GM06990 (cell line): Measurements from ENCODE around the gene MTHFD1L.

Experiments used
- DNase-seq: peaks from one replicate; pipeline ENCODE4 v3.0.0-alpha.2; 2011; ENCODE audit not compliant: insufficient read length; ENCODE audit errors: extremely low read depth
- H3K27me3 ChIP-seq: replicated peaks from 2 replicates; pipeline ENCODE4 v1.6.0; 2011; ENCODE audit warnings: low read length; ENCODE audit not compliant: control insufficient read depth, insufficient read depth
- H3K36me3 ChIP-seq: 2 replicates; pipeline ENCODE4 v1.5.1; 2011; ENCODE audit warnings: low read length; ENCODE audit not compliant: control insufficient read depth, insufficient read depth
- H3K4me3 ChIP-seq: replicated peaks from 2 replicates; pipeline ENCODE4 v1.5.1; 2011; ENCODE audit warnings: low read depth, mild to moderate bottlenecking, control low read depth, low read length
- TF ChIP-seq, protein P1 (sequence below): IDR thresholded peaks from 2 replicates; pipeline ENCODE4 v1.5.1; 2011; ENCODE audit warnings: low read length, control low read depth, mild to moderate bottlenecking, inconsistent platforms; ENCODE audit not compliant: insufficient read depth, poor library complexity, severe bottlenecking

MTHFD1L gene

DNA sequence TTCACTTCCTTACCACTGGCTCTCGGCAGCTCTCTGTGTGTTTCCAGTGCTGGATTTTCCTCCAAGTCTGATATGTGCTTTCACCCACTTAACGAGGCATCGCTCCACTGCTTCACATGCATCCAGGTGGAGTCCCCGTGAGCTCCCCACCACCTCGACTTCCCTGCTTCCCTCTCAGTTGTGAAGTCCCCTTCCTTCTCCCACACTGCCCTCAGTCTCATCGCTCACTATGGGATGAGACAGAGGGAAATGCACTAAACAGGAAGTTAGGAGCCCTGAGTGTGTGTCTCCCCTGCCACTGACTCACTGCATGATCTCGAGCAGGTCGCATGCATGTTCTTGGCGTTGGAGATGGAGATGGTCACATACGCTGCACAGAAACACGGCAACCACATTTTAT lies 84.0 kb downstream of the MTHFD1L start:
- Histone ChIP-seq H3K4me3 (no peak overlapping the region), H3K27me3 (no peaks in the 10 kb centered on the region), H3K36me3 (peaks cover 13% of the 10 kb centered on the region)
- TF ChIP-seq, protein P1, sequence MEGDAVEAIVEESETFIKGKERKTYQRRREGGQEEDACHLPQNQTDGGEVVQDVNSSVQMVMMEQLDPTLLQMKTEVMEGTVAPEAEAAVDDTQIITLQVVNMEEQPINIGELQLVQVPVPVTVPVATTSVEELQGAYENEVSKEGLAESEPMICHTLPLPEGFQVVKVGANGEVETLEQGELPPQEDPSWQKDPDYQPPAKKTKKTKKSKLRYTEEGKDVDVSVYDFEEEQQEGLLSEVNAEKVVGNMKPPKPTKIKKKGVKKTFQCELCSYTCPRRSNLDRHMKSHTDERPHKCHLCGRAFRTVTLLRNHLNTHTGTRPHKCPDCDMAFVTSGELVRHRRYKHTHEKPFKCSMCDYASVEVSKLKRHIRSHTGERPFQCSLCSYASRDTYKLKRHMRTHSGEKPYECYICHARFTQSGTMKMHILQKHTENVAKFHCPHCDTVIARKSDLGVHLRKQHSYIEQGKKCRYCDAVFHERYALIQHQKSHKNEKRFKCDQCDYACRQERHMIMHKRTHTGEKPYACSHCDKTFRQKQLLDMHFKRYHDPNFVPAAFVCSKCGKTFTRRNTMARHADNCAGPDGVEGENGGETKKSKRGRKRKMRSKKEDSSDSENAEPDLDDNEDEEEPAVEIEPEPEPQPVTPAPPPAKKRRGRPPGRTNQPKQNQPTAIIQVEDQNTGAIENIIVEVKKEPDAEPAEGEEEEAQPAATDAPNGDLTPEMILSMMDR, result no peak
- DNase-seq, result no peak

DNA sequence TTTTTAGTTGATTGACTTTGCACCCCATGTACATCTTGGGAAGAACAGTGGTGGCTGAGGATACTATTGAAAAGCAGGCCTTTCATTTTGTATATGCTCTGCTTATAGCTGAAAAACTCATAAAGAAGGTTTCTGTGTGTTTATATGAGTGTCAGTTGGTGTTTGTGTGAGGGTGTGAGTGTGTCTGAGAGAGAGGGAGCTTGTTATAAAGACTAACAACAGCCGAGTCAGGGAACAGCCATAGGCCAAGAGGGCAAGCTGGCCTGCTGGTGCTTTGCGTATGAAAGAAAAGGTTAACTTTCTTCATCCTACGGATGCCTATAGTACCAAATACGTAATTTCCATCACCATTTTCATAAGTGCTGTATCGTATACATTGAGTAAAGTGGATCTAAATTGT lies 88.3 kb downstream of the MTHFD1L start:
- Histone ChIP-seq H3K4me3 (no peak overlapping the region), H3K27me3 (no peaks in the 10 kb centered on the region), H3K36me3 (peaks cover 12% of the 10 kb centered on the region)
- DNase-seq, result no peak
- TF ChIP-seq, protein P1, result no peak

DNA sequence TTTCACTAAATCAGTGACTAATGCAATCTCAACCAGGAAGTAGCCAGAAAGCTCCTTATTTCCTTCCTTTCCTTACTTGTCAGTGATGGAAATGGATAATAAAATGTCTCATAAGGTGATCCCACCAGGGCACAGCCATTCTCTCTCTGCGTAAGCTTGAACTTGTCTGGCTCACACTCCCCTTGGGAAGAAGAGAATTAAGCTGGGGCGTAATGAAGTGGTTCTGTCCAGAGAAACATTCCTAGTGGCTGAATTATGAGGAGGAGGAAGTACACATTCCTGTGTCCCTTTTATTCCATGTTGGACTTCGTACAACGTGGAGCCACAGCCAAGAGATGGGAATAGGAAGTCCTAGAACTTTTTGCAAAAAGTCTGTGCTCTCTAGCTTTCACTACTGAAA lies 93.7 kb downstream of the MTHFD1L start:
- Histone ChIP-seq H3K36me3 (0 out of 2 replicates have a peak, but pooled peaks cover 1% of the 10 kb centered on the region), H3K27me3 (no peaks in the 10 kb centered on the region), H3K4me3 (no peak overlapping the region)
- TF ChIP-seq, protein P1, result no peak
- DNase-seq, result no peak

DNA sequence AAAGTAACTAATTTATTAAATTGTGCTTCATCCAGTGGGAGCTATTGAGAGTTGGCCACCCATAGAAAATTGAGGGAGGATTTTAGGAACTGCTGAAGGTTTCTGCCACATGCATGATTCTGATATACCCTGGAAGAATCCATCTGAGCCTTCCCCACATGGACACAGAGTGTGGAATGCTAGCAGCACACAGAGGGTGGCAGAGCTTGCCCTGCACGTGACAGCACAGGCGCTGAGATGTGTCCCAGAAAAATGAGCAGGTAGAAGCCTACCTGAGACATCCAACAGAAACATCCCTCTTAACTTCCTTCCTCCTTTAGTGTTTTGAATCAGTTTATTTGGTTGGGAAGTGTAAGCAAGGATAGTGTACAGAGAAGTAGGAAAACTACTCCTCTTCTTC lies 96.9 kb downstream of the MTHFD1L start:
- H3K27me3 ChIP-seq, result no peaks in the 10 kb centered on the region
- peaks cover 5% of the 10 kb centered on the region for H3K36me3 ChIP-seq

DNA sequence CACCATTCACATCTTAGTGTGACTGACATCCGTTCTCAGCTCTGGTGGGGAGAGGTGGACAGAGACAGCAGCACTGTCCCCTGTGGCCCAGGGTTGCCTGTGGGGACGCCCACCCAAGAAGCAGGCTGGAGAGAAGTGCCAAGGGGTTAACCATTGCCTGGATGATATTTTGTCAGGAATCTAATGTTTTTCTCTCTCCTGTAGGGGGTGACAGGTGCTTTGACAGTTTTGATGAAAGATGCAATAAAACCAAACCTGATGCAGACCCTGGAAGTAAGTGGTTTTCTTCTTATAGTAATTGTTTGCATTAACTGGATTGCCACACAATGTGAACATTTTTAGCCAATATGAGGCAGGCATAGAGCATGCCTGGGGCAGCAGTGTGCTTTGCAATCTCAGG lies 99.3 kb downstream of the MTHFD1L start:
- no peak for DNase-seq
- Histone ChIP-seq H3K27me3 (no peaks in the 10 kb centered on the region), H3K36me3 (peaks cover 5% of the 10 kb centered on the region), H3K4me3 (no peak overlapping the region)
- TF ChIP-seq, protein P1, result no peak

More for the DNA sequence above, 96.9 kb downstream of the MTHFD1L start:
- no peak overlapping the region for H3K4me3 ChIP-seq
- TF ChIP-seq, protein P1, result no peak
- no peak for DNase-seq

DNA sequence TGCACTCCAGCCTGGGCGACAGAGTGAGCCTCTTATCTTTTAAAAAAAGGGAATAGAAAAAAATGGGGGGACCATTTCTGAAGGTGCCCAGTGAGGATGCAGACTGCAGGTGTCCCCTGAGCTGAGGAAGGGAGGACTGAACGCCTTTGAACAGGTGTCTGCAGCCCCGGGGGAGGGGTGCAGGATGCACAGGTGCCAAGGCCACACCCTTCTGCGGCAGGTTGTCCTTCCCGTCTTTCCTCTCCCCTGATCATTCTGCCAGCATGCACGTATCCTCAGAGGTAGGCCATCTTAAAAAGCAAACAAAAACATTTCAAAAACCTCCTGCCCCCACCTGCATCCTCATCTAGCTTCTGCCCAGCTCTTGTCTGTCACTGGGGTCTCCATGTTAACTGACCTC lies 101.3 kb downstream of the MTHFD1L start:
- peaks cover 4% of the 10 kb centered on the region for H3K36me3 ChIP-seq

More for the DNA sequence above, 101.3 kb downstream of the MTHFD1L start:
- Histone ChIP-seq H3K4me3 (no peak overlapping the region), H3K27me3 (no peaks in the 10 kb centered on the region)
- TF ChIP-seq, protein P1, result no peak
- DNase-seq, result no peak
